Measurements from ENCODE around the gene CADM1.

The CADM1 gene

DNA sequence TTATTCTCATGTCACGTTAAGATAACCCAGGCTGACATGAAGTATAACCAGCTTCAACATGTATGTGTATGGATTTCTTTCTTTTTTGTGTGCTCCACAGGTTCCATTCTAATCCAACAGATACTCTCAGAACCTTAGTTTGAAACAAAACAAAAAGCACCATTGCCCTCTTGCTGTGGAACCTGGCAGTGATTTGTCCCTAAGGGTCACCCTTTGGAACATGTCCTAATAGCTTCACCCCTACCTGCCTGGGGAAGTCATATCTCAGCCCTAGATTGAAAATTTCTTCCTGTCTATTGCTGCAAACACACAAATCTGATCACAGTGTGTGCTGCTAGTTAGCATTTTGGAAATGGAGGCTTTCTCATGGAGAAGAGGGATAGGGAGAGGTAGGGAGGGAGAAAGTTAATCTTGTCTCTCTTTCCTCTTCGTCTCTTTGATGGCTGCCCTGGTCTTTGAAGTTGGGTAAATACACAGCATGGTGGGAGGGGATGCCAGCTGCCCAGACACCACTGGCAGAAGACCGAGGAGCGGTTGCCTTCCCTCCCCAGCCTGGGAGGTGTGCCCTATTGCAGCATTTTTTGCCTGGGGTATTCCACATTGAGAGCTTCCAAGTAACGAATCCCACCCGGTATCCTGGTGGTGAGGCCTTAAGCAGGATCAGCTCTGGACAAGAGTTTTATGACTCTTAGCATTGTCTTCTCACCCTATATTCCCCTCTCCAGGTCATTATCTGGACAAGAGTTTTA lies 11.6 kb upstream of the CADM1 start:
- no peak for DNase-seq

- no peak for DNase-seq
These were observed 2.9 kb upstream of the CADM1 start for GRCh38 chr11:115506954-115507675.

DNA sequence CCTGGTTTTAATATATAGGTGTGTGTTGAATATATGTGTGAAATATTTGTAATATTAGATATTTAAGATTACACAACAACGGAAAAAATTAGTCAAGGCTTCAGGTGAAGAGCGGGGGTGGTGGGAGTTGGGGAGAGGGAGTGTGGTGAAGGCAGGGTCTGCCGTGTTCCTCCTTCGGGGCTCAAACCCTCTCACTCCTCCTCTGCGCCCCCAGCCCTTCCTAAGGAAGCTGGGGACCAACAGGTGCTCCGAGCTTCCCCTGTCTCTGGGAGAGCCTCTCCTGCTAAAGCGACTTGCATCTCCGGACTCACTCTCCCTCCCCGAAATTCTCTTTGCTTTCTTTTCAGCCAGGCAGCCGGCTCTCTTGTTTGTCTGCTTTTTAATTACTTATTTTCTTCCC lies 960 bp upstream of the CADM1 start:
- no peak for DNase-seq

DNA sequence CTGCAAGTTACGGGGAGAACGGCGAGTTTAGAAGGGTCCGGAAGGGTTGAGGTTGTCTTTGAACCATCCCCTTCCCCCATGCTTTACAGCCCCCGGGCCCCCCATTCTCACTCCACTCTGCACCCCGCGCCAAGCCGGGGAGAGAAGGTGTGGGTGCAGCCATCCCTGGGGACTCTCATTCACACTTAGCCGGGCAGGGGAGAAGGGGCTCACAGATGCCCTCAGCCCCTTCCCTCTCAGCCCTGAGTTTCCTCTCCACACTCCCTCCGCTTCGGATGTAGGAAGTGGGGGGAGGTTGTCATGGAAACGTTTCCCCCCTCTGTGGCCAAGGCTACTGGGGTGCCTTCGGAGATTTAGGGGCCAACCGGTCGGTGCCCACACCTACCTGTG lies 334 bp downstream of the CADM1 start:
- DNase-seq: no peak

DNA sequence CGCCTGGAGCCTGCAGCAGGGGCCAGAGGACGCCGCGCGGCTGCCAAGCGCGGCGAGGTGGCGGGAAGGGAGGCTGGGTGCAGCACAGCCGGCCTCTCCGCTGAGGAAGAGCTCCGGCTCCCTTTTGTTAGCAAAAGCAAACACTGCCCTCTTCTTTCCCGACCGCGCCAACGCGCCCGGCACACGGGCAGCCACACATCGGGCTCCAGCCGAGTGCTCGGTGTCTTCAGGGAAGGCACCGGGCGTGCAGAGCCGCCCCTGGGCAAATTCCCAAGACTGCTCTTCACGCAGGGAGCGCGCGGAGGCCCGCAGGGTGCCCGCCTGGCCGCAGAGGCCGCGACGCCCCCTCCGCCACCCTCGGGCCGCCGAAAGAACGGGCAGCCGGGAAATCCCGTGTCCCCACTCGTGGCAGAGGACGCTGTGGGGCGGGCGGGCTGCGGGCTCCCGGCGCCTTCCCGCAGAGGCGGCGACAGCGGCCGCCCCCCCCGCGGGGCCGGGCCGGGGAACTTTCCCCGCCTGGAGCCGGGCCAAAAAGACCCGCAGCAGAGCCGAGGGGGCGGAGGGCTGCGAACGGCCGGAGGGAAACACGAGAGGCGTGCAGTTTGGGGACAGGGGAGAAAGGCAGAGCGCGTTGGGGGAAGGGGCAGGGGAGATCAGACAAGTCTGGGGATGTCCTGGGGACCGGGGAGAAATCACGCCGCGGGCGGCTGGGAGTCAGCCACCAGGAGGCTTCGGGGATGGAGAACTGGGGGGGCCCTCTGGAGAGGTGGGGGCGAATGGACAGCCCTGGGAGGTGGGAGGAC lies 931 bp downstream of the CADM1 start:
- DNase-seq: no peak

DNA sequence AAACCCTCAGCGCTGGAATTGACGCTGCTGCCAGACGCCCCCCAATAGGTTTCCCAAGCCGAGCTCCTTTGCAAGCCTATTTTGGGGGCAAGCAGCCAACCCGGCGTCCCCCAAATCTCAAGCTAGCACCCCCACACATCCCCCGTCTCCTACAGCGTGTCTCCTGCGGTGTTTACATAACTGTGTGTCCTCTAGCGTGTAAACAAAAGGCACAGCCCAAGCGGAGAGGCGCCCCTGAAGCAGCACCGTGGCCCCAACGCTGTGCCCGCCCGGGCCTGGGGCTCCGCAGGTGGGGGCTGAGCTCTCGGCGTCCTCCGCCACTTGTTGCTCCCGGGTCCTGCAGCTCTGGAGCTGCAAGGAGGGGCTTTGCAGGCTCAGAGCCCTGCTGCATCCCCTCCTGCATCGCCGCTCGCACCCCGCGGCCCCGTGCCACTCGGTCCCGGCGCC lies 1.6 kb downstream of the CADM1 start:
- no peak for DNase-seq

- no peak for DNase-seq
These were observed 2.2 kb downstream of the CADM1 start for GRCh38 chr11:115501893-115502589.

DNA sequence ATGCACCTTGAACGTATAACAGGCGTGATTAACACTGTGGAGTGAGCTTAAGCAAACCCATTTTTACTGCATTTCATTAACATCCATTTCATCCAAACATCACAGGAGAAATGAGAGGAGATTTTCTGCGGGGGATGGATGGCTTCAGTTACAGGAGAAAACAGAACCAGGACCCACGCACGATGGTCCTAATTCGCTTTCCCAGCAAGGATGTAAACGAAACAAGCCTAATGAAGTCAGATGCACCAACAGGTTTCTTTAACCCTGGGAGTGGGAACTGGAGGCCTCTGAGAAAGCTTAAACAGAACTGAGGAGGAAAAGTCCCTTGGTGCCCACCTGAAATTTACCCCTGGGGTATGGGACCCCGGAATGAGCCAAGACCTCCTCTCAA lies 2.7 kb downstream of the CADM1 start:
- DNase-seq: no peak

- DNase-seq: no peak
These were observed 3.4 kb downstream of the CADM1 start for GRCh38 chr11:115500547-115501501.

GRCh38 chr11:115499891-115500290 lies 4.3 kb downstream of the CADM1 start:
- no peak for DNase-seq

DNA sequence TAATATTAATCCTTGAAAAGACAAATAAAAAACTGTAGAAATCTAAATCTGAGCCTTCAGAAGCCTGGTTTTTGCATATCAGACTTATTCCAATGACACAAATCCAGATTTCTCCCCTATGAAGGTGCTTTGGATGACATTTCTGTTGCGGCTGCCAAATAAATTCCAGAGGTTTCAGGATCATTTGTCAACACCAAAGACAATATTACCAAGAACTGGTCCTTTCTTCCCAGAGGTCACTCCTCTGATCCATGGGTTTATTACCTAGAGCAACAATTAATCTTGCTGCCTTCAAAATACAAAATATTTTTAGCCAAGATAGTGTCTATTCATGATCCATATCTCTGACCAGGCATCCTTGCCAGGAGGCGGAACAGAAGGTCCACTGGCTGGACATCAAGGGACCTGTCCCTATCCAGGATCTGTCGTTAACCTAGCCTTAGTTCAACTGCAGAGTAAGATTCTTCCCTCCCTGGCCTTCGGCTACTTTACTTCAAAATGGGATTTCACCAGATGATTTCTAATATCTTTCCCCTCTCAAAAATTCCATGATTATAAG lies 4.9 kb downstream of the CADM1 start:
- no peak for DNase-seq

DNA sequence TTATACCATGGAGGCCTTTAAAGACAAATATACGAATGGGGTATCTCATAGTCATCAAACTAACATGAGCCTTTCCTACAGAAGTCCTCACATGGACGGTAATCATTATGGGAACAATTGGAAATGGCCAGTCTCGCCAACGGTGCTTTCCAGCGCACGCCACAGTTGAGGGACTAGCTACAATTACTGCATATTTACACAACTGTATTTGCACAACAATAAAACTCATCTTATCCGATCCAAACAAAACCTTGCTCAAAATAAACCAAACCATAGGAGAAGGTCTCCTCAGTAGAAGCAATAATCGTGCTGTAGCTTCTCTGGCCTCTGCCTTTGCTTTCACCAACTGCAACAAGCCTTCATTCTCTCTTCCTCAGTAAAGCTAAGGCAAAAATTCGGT lies 5.9 kb downstream of the CADM1 start:
- no peak for DNase-seq

GRCh38 chr11:115497303-115497702 lies 6.9 kb downstream of the CADM1 start:
- no peak for DNase-seq

DNA sequence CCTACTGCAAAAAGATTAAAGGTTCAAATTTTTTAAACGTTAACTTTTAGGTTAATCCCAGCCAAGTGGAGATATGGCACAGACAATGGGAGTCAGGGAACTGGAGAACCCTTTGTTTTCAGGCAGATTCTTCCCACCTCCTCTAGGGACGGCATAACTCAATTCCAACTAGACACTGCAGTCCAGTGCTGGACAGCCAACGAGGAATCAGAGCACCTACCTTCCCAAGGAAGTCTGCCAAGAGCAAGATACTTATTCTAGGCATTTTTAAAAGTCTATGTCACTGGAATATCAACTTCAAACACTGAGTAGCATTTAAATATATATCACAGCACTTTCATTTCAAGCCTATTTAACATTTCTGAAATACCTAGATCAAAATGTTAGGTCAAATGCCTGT lies 7.3 kb downstream of the CADM1 start:
- DNase-seq: no peak

DNA sequence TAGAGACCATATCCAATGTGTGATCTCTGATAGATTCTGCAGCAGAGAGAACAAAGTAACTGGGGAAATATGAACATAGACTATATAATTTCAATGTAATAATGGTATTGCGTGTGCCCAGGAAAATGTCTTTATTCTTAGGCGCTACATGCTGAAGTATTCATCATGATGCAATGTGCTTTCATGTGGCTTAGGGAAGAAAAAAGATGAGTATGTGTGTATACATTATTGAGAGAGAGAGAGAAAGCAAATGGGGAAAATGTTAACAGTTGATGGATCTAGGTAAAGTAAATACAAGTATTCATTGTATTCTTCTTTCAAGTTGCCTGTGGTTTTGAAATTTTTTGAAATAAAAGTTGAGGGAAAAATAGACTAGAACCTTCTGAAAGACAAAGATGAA lies 10.3 kb downstream of the CADM1 start:
- DNase-seq: no peak

DNA sequence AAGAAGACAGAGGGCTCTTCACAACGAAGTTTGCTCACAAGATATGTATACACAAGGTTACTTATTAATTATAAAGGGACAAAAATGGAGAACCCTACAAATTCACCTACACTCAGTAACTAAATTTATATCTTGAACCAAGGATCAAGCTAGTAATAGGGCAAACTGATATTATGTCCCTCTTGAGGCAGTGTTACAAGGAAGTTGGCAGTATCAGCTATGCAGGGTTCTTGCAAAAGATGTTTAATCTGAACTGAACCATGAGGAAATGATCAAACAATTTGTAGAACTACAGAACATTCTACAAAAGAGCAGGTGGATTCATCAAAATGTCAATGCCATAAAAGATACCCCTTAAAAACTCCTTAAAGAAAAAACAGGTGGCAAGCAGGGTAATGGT lies 10.7 kb downstream of the CADM1 start:
- no peak for DNase-seq

DNA sequence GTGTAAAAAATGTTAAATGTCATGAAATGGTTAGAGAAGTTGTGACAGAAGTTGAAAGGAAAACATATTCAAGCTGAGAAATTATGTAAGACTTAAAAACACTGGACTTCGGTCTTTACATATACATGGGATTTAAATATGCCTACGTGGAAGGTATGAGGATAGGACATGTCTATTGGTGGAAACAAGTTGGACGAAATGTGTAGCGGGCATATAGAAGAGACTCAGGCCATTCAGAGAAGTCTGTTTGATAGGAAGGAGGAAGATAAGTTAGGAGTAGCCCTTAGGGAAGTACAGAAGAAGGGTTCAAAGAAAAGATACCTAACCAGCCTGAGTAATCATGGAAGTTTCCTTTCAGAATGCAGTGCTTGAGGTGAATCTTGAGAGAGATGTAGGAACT lies 14.7 kb downstream of the CADM1 start:
- DNase-seq: no peak

- no peak for DNase-seq
These were observed 15.3 kb downstream of the CADM1 start for GRCh38 chr11:115488945-115489344.

DNA sequence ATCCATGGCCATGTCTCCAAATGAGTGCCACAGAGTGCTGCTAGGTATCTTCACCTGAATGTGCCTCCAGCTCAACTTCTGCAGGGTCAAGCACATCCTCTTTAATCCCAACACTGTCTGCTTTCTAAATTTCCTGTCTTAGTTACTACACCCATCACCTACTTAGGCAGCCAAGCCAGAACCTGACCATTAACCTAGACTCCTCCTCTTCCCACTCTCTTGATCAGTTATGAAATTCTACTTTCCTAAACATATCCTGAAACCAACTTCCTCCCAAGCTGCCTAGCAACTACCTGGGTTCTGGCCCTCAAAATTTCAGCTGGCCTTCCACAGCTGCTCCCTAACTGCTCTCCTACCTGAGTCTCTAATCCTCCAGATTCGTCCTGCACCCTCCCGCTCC lies 22.7 kb downstream of the CADM1 start:
- DNase-seq: no peak

GRCh38 chr11:115480611-115481010 lies 23.6 kb downstream of the CADM1 start:
- DNase-seq: no peak

DNA sequence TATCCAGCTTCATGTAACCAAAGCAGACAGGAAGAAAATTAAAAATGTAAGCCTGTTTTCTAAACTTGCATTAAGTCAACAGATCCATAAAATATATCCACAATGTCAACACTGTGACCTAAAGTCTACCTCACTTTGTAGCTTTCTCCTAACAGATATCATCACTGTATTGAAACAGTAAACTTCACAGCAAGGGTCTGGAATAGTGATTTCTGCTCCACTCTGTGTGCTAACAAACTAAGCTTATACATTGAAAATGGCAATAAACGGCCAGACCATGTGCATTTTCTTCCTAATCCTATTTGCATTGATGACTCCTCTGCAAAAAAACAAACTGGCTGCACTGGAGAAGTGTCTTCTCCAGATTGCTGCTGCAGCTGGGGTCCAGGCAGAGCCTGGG lies 26.8 kb downstream of the CADM1 start:
- DNase-seq: no peak

Measured in activated CD4-positive, alpha-beta T cell treated with anti-CD3 and anti-CD28 coated beads for 1 hour (primary cell).